ENCODE data around the gene PPP1R9A.

PPP1R9A gene

GRCh38 chr7:95251966-95252365 is 344.6 kb downstream of the PPP1R9A start:
- DNase-seq (ENCODE audit: low read depth in 1 of 2, low spot score in 1 of 2): no peak

DNA sequence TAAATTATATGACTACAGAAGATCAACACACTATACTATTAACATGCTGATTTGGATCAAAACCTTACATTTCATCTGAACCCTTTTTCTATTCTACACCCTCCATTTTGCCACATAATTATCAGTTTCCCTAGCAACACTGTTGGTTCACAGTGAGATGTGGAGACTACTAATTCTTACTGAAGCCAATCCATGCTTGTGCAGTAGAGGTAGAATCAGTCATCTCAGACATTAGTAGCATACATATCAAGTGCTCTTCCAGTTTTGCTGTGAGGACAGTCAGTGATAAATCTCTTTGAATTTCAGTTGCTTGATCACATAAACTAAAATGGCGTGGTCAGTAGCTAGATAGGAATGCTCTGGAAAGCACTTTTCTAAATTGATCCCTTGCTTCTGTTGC is 346.6 kb downstream of the PPP1R9A start:
- no peak for DNase-seq (ENCODE audit: low read depth in 1 of 2, low spot score in 1 of 2)

GRCh38 chr7:95255691-95256090 is 348.3 kb downstream of the PPP1R9A start:
- no peak for DNase-seq (ENCODE audit: low read depth in 1 of 2, low spot score in 1 of 2)

GRCh38 chr7:95261895-95262415 is 354.6 kb downstream of the PPP1R9A start:
- no peak for DNase-seq (ENCODE audit: low read depth in 1 of 2, low spot score in 1 of 2)

DNA sequence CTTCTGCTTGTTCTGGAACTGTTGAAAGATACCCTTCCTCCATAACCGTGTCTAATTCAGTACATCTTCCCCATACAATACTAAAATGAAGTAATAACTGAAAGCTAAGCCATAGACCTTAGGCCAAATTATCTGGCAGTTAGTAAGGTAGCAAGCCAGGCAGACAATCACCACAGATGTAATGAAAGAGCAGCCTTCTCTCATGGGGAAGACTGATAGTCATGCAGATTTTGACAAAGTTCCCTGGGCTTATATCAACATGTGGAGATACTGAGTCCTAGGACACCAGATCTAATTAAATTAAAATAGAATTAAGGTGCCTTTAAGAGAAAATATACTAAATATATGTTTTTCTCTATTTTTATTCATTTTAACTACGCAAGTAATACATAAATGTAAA is 355.5 kb downstream of the PPP1R9A start:
- DNase-seq (ENCODE audit: low read depth in 1 of 2, low spot score in 1 of 2): no peak

DNA sequence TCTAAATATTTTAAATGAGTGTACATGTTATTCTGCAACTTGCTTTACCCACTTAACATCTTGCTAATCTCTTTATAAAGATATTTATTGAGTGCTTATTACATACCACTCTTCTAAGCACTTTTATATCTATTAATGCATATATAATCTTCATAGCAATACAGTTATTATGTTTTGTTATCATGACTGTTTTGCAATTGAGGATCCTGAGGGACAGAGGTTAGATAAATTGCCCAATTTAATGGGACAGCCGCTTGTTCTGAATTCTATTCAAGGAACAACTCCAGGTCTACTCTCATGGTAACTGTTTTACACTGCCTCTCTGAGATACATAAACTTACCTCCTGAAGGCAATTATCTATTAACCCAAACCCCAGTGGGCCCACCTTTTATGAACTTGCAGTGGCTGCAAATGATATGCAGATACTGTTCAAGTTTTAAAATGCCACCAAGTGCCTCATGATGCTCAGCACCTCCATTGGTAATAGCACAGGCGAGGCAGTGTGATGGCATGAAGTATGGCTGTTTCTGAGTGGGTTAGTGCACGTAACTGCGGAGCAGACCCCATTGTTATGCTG is 356.5 kb downstream of the PPP1R9A start:
- no peak for DNase-seq (ENCODE audit: low read depth in 1 of 2, low spot score in 1 of 2)

DNA sequence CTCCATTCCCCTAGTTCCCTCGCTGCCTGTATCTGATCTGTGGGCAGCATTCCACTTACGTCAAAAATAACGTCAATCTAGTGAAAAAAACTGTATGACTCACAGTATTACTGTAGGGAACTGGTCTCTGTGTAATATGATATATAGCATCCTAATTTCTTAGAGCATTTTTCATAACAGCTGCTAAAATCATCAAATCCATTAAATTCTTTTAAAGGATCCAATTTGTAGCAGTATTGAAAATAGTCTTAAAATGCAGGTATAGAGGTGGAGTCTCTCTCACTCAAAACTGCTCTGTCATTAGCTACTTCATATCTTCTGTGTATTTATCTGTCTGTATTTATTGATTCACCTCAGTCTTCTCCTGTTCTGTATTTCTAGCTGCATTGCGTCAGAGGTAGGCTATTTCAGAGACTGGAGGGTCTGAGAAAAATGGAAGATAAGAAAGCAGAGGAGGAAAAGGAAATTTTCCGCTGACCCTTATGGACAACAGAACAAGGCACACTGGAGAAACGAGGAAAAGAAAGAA is 357.0 kb downstream of the PPP1R9A start:
- no peak for DNase-seq (ENCODE audit: low read depth in 1 of 2, low spot score in 1 of 2)

GRCh38 chr7:95265634-95266033 is 358.2 kb downstream of the PPP1R9A start:
- no peak for DNase-seq (ENCODE audit: low read depth in 1 of 2, low spot score in 1 of 2)

DNA sequence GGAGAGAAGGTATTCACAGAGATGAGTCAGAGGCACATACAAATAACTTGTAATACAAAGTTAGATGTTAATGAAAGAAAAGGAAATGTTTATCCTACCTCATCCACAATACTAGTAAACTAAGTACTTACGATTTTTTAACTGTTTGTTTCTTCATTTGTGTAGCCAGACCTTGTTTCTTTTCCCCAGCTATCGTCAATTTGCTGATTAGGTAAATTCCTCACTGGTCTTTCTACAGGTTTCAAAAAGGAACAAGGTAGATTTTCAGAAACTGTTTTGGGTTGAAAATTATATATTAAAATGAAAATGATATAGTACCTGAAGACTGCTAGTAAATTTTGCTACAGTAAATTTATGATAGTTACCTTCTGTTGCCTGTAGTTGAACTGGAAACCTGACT is 360.4 kb downstream of the PPP1R9A start:
- DNase-seq (ENCODE audit: low read depth in 1 of 2, low spot score in 1 of 2): no peak

DNA sequence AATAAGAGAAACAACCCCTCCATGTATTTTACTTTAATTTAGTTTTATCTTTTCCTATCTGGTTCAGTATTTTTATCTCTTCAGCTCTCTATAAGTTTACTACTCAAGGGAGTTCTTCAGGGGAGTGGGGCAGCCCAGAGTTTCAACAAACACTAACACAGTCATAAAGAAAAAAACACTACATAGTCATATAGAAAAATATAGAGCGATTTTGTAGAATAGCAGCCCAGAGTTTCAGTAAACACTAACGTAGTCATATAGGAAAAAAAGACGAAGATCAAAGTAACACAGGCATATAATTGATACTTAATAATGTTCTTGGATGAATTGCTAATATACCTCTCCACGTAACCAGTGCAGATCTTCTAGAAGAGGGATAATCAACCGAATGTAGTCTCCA is 362.2 kb downstream of the PPP1R9A start:
- DNase-seq (ENCODE audit: low read depth in 1 of 2, low spot score in 1 of 2): no peak

- no peak for DNase-seq (ENCODE audit: low read depth in 1 of 2, low spot score in 1 of 2)
Measured at GRCh38 chr7:95276114-95276513, 368.7 kb downstream of the PPP1R9A start.

GRCh38 chr7:95279417-95279816 is 372.0 kb downstream of the PPP1R9A start:
- DNase-seq (ENCODE audit: low read depth in 1 of 2, low spot score in 1 of 2): no peak

GRCh38 chr7:95286096-95286495 is 378.7 kb downstream of the PPP1R9A start:
- no peak for DNase-seq (ENCODE audit: low read depth in 1 of 2, low spot score in 1 of 2)

DNA sequence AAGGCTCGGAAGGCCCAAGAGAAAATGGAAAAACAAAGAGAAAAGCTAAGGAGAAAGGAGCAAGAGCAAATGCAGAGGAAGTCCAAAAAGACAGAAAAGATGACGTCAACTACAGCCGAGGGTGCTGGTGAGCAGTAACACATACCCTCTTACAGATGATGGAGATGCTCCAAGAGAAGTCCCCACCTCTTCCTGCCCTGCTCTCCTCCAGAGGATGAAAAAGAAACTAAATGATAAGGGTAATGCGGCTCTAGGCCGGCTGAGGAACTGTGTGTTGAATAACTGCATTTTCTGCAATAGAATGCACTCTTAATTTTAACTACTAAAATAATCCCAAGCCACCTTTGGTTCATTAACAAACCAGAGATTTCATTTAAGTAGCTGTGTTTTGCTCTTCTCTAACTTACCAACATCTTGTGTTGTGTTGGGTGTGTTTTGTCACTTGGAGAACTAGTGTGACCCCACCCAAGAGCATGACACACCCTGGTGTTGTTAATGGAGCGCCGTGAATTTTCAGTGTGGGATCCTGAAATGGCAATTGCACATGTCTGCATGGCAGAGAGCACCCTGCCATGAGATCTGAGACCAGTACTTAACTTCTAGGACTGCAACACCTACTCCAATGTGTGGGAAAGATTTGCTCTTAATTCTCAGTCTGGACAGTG is 382.9 kb downstream of the PPP1R9A start:
- no peak for DNase-seq (ENCODE audit: low read depth in 1 of 2, low spot score in 1 of 2)

- no peak for DNase-seq (ENCODE audit: low read depth in 1 of 2, low spot score in 1 of 2)
Measured at GRCh38 chr7:95295397-95295796, 388.0 kb downstream of the PPP1R9A start.

- DNase-seq (ENCODE audit: low read depth in 1 of 2, low spot score in 1 of 2): no peak
Measured at GRCh38 chr7:95296456-95296855, 389.1 kb downstream of the PPP1R9A start.

DNA sequence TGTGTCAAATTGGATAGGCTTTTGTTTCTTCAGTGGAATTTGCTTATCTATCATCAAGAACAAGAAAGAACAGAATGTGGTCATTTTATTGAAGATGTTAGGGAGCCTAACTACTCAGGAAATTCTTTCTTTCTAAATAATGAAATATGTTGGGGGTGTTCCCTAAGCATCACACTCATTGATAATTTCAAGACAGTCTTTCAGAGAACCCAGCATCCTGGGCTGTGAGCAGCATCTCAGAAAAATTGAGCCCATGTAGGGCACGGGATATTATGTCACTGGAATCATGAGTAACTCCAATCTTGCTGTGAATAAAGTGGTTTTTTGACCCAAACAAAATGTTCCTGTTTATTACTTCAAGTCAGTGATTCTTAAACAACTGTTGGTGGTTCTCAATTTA is 389.6 kb downstream of the PPP1R9A start:
- DNase-seq (ENCODE audit: low read depth in 1 of 2, low spot score in 1 of 2): no peak

- no peak for DNase-seq (ENCODE audit: low read depth in 1 of 2, low spot score in 1 of 2)
Measured at GRCh38 chr7:95298091-95298490, 390.7 kb downstream of the PPP1R9A start.

DNA sequence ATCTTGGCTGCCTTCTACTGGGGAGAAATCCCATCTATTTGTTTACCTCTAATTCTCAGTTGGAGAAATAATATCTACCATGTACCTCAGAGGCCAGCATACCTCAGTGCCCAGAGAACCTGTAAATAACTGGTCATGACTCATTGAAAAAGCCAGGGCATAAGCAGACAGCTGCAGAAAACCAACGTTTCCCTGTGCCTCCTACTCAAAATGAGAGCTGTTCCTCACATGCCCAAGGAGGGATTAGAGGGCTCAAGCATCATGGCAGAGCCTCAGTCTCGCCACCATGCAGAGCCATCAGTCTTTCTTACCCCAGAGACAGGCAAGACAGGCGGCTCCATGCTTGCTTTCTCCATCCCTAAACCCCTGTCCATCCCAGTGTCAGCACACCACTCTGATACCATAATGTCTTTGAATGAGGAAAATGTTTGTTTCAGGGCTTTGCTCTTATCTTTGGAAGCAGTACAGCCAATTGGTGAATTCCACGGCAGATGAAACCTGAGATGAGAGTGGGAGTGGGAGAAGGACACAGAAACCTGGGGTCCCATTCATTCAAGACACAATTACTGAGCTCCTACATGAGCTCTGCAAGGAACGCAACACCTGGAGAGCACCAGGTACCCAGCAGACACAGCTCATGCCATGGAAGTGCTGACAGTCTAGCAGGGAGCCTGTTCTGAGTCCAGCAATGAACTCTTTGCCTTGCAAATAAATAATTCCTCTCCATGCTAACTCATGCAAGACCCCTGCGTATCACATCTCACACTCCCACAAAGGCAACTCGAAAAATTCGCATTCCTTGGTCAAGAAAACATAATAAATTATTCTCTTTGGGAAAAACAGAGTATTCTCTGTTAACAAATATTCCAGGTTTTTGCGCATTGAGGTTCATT is 395.9 kb downstream of the PPP1R9A start:
- no peak for DNase-seq (ENCODE audit: low read depth in 1 of 2, low spot score in 1 of 2)

- no peak for DNase-seq (ENCODE audit: low read depth in 1 of 2, low spot score in 1 of 2)
Measured at GRCh38 chr7:95304990-95305389, 397.6 kb downstream of the PPP1R9A start.

GRCh38 chr7:95309951-95310350 is 402.6 kb downstream of the PPP1R9A start:
- no peak for DNase-seq (ENCODE audit: low read depth in 1 of 2, low spot score in 1 of 2)

DNA sequence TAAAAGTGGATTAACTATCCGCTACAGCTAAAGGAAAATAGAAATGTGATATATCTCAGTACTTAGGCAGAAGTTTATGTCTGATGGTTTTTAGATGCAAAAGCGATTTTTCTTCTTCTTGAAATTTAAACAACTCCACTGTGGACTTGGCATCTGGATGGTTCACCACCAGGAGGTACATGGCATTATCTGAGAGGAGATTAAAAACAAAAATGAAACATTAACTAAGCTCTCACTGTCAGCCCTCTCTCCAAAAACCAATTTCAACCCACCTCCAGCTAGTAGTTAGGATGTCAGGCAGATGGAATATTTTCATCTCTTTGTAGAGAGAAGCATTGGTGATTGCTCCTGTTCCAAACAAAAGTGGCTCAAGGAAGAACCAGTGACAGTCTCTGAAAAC is 404.0 kb downstream of the PPP1R9A start:
- DNase-seq (ENCODE audit: low read depth in 1 of 2, low spot score in 1 of 2): no peak
